Body of pancreas (tissue), 2 donors: ENCODE data around the gene MRPL50. TPM values are rescaled to one million over a fixed set of nuclear protein-coding genes. Genes with fewer than 3 reads are reported as not detected.

Source experiments
- total RNA-seq, 2 donors: library from RNA; depleted of rRNA; stranded (reverse); fragments of >200 nt; gene quantifications; one replicate each; pipeline ENCODE4 v1.1.0, GENCODE V29; 2016

Gene MRPL50
- total RNA-seq, 2 donors from 2014 or later: 3.6 to 7.3 TPM

Other genes starting within 250 kb of the MRPL50 start
- gene BAAT, start 13.6 kb downstream of the MRPL50 start, total RNA-seq: 1 to 10 TPM; 1.0 to 2.6 TPM
- gene ZNF189, start 233 bp upstream of the MRPL50 start, total RNA-seq: 10 to 100 TPM; 25.1 to 25.2 TPM
- gene ALDOB, start 37.2 kb upstream of the MRPL50 start, total RNA-seq: 10 to 100 TPM; 23.4 to 86.6 TPM
- 10 to 100 TPM; 17.5 to 21.3 TPM for gene RNF20, start 135.2 kb upstream of the MRPL50 start, total RNA-seq
- not detected for gene PPP3R2, start 196.4 kb upstream of the MRPL50 start, total RNA-seq